Thymus (tissue), 11 donors: ENCODE data around the gene SLC2A6. TPM values are rescaled to one million over a fixed set of nuclear protein-coding genes. Genes with fewer than 3 reads are reported as not detected.

Source experiments
- DNase-seq, 9 donors: peaks; one replicate each; pipeline ENCODE4 v3.0.0-alpha.2; 2013; ENCODE audit warnings: low spot score in 9 of 9, low read depth in 6 of 9, missing footprints in 1 of 9
- H3K27ac ChIP-seq, 2 donors: one replicate each; pipeline ENCODE4 v1.5.1; 2013; ENCODE audit warnings: control low read depth in 1 of 2, low read depth in 1 of 2, low read length in 1 of 2, mild to moderate bottlenecking in 1 of 2, moderate library complexity in 1 of 2
- H3K27me3 ChIP-seq, 2 donors: one replicate each; pipeline ENCODE4 v1.5.1; 2013; ENCODE audit warnings: low read length in 1 of 2; ENCODE audit not compliant: control insufficient read depth in 2 of 2, insufficient read depth in 1 of 2
- H3K36me3 ChIP-seq, 2 donors: one replicate each; pipeline ENCODE4 v1.5.1; 2013; ENCODE audit warnings: low read length in 1 of 2, mild to moderate bottlenecking in 1 of 2, moderate library complexity in 1 of 2; ENCODE audit not compliant: control insufficient read depth in 2 of 2, insufficient read depth in 2 of 2
- H3K4me1 ChIP-seq, 2 donors: one replicate each; pipeline ENCODE4 v1.5.1; 2013; ENCODE audit warnings: low read length in 2 of 2; ENCODE audit not compliant: control insufficient read depth in 2 of 2, insufficient read depth in 2 of 2
- H3K4me3 ChIP-seq, 2 donors: one replicate each; pipeline ENCODE4 v1.5.1; 2013; ENCODE audit warnings: low read length in 2 of 2, control low read depth in 1 of 2, mild to moderate bottlenecking in 1 of 2
- H3K9me3 ChIP-seq, 2 donors: one replicate each; pipeline ENCODE4 v1.5.1; 2013; ENCODE audit warnings: low read length in 1 of 2, mild to moderate bottlenecking in 1 of 2; ENCODE audit not compliant: control insufficient read depth in 2 of 2, insufficient read depth in 1 of 2
- WGBS: extraction: QIAGEN DNeasy Blood & Tissue Kit; methylation state at CpG from one replicate; pipeline ENCODE4 v1.1.7; 2013; 5-methylcytosine and 5-hydroxymethylcytosine counted together
- polyA plus RNA-seq: library from polyadenylated mRNA; stranded (reverse); fragments of 200-250 nt; gene quantifications from one replicate; pipeline ENCODE4 v1.2.3, GENCODE V29; 2013
- total RNA-seq: library from RNA; stranded (reverse); fragments of 120-200 nt; gene quantifications from one replicate; pipeline ENCODE4 v1.2.4, GENCODE V29; 2013
- donor health status: healthy.

Gene SLC2A6
- total and polyA plus RNA-seq, 2 donors = 2.0 to 5.5 TPM

- no peak for DNase-seq
- 90% methylated on average over 12 of the region's 12 CpGs for WGBS
- Histone ChIP-seq H3K27me3 (peaks cover 0 to 10% of the 10 kb centered on the region in 2 donors), H3K36me3 (no peaks in the 10 kb centered on the region), H3K4me1 (no peaks in the 10 kb centered on the region), H3K9me3 (no peaks in the 10 kb centered on the region), H3K27ac (no peak overlapping the region), H3K4me3 (no peak overlapping the region)
These were observed 21.0 kb upstream of the SLC2A6 start for GRCh38 chr9:133499892-133500270.

- H3K27me3 ChIP-seq = peaks cover 0 to 10% of the 10 kb centered on the region in 2 donors
- 88% methylated on average over 19 of the region's 19 CpGs for WGBS
- H3K9me3 ChIP-seq = no peaks in the 10 kb centered on the region
- no peak overlapping the region for H3K4me3 ChIP-seq
- no peaks in the 10 kb centered on the region for H3K36me3 ChIP-seq
- DNase-seq = no peak
- H3K4me1 ChIP-seq = no peaks in the 10 kb centered on the region
- no peak overlapping the region for H3K27ac ChIP-seq
These were observed 20.4 kb upstream of the SLC2A6 start for GRCh38 chr9:133499132-133499891.

GRCh38 chr9:133496861-133497842, 18.3 kb upstream of the SLC2A6 start:
- H3K27ac ChIP-seq = no peak overlapping the region
- no peak overlapping the region for H3K4me3 ChIP-seq
- DNase-seq = no peak
- no peaks in the 10 kb centered on the region for H3K9me3 ChIP-seq
- H3K36me3 ChIP-seq = no peaks in the 10 kb centered on the region
- peaks cover 0 to 10% of the 10 kb centered on the region in 2 donors for H3K27me3 ChIP-seq
- peaks cover 0 to 2% of the 10 kb centered on the region in 2 donors for H3K4me1 ChIP-seq
- WGBS = 89% methylated on average over 35 of the region's 35 CpGs

- peaks cover 0 to 10% of the 10 kb centered on the region in 2 donors for H3K27me3 ChIP-seq
- WGBS = 98% methylated on average over 24 of the region's 24 CpGs
- no peak overlapping the region for H3K27ac ChIP-seq
- no peak overlapping the region for H3K4me3 ChIP-seq
- peaks cover 0 to 2% of the 10 kb centered on the region in 2 donors for H3K4me1 ChIP-seq
- DNase-seq = no peak
- H3K9me3 ChIP-seq = no peaks in the 10 kb centered on the region
- H3K36me3 ChIP-seq = no peaks in the 10 kb centered on the region
These were observed 16.7 kb upstream of the SLC2A6 start for GRCh38 chr9:133495327-133496293.

- no peaks in the 10 kb centered on the region for H3K36me3 ChIP-seq
- H3K9me3 ChIP-seq = no peaks in the 10 kb centered on the region
- no peak for DNase-seq
- no peak overlapping the region for H3K4me3 ChIP-seq
- 96% methylated on average over 24 of the region's 24 CpGs for WGBS
- no peak overlapping the region for H3K27ac ChIP-seq
- peaks cover 0 to 2% of the 10 kb centered on the region in 2 donors for H3K4me1 ChIP-seq
- peaks cover 0 to 12% of the 10 kb centered on the region in 2 donors for H3K27me3 ChIP-seq
These were observed 15.9 kb upstream of the SLC2A6 start for GRCh38 chr9:133494636-133495326.

GRCh38 chr9:133493845-133494540, 15.1 kb upstream of the SLC2A6 start:
- no peak for DNase-seq
- H3K27me3 ChIP-seq = peaks cover 0 to 8% of the 10 kb centered on the region in 2 donors
- H3K4me3 ChIP-seq = no peak overlapping the region
- H3K36me3 ChIP-seq = no peaks in the 10 kb centered on the region
- no peaks in the 10 kb centered on the region for H3K9me3 ChIP-seq
- WGBS = 95% methylated on average over 23 of the region's 23 CpGs
- no peak overlapping the region for H3K27ac ChIP-seq
- peaks cover 0 to 2% of the 10 kb centered on the region in 2 donors for H3K4me1 ChIP-seq

GRCh38 chr9:133493428-133493827, 14.5 kb upstream of the SLC2A6 start:
- Histone ChIP-seq H3K36me3 (no peaks in the 10 kb centered on the region), H3K27ac (no peak overlapping the region), H3K4me3 (no peak overlapping the region), H3K27me3 (peaks cover 0 to 8% of the 10 kb centered on the region in 2 donors), H3K9me3 (no peaks in the 10 kb centered on the region), H3K4me1 (peaks cover 0 to 2% of the 10 kb centered on the region in 2 donors)
- 87% methylated on average over 11 of the region's 11 CpGs for WGBS
- no peak for DNase-seq
